ENCODE measurements around the gene PCDH9. TPM values are rescaled to one million over a fixed set of nuclear protein-coding genes. Genes with fewer than 3 reads are reported as not detected.

The PCDH9 gene
- total RNA-seq, 4 donors from 2014 or later = 0.57 to 1.7 (median 0.97) TPM

- Histone ChIP-seq H3K9me3 (no peaks in the 10 kb centered on the region), H3K4me1 (no peaks in the 10 kb centered on the region), H3K27ac (no peak overlapping the region), H3K36me3 (no peaks in the 10 kb centered on the region), H3K27me3 (no peaks in the 10 kb centered on the region), H3K4me3 (no peak overlapping the region)
- TF ChIP-seq POLR2A (IDR thresholded peaks at IDR 0.05) (no peak), CTCF (IDR thresholded peaks at IDR 0.05) (no peak)
- no peak for DNase-seq
These were observed 900.1 kb downstream of the PCDH9 start for GRCh38 chr13:66329988-66330451.

- Histone ChIP-seq H3K27ac (no peak overlapping the region), H3K36me3 (no peaks in the 10 kb centered on the region), H3K4me1 (no peaks in the 10 kb centered on the region), H3K4me3 (no peak overlapping the region), H3K9me3 (no peaks in the 10 kb centered on the region), H3K27me3 (no peaks in the 10 kb centered on the region)
- DNase-seq = no peak
- TF ChIP-seq POLR2A (IDR thresholded peaks at IDR 0.05) (no peak), CTCF (IDR thresholded peaks at IDR 0.05) (no peak)
These were observed 901.7 kb downstream of the PCDH9 start for GRCh38 chr13:66328476-66328875.

- no peak overlapping the region for H3K27ac ChIP-seq
- DNase-seq = no peak
- H3K4me3 ChIP-seq = no peak overlapping the region
- H3K27me3 ChIP-seq = no peaks in the 10 kb centered on the region
- H3K9me3 ChIP-seq = peaks cover 0 to 3% (median 0%) of the 10 kb centered on the region in 4 donors
- H3K4me1 ChIP-seq = no peaks in the 10 kb centered on the region
- H3K36me3 ChIP-seq = no peaks in the 10 kb centered on the region
- TF ChIP-seq CTCF (IDR thresholded peaks at IDR 0.05) (no peak), POLR2A (IDR thresholded peaks at IDR 0.05) (no peak)
These were observed 906.3 kb downstream of the PCDH9 start for GRCh38 chr13:66323745-66324347.

- H3K4me3 ChIP-seq = no peak overlapping the region
- H3K27me3 ChIP-seq = no peaks in the 10 kb centered on the region
- H3K27ac ChIP-seq = no peak overlapping the region
- H3K9me3 ChIP-seq = peaks cover 0 to 3% (median 0%) of the 10 kb centered on the region in 4 donors
- H3K4me1 ChIP-seq = no peaks in the 10 kb centered on the region
- no peak for TF ChIP-seq POLR2A (IDR thresholded peaks at IDR 0.05)
- TF ChIP-seq CTCF (IDR thresholded peaks at IDR 0.05) = no peak
- H3K36me3 ChIP-seq = no peaks in the 10 kb centered on the region
- no peak for DNase-seq
These were observed 907.2 kb downstream of the PCDH9 start for GRCh38 chr13:66322936-66323335.

- H3K9me3 ChIP-seq = peaks cover 0 to 3% (median 0%) of the 10 kb centered on the region in 4 donors
- DNase-seq = no peak
- TF ChIP-seq POLR2A (IDR thresholded peaks at IDR 0.05) (no peak), CTCF (IDR thresholded peaks at IDR 0.05) (no peak)
- no peaks in the 10 kb centered on the region for H3K27me3 ChIP-seq
- no peak overlapping the region for H3K27ac ChIP-seq
- no peak overlapping the region for H3K4me3 ChIP-seq
- no peaks in the 10 kb centered on the region for H3K4me1 ChIP-seq
- no peaks in the 10 kb centered on the region for H3K36me3 ChIP-seq
These were observed 907.9 kb downstream of the PCDH9 start for GRCh38 chr13:66322193-66322740.

All from Peyer's patch (tissue), 4 donors.